ENCODE measurements around the gene MPRIP. TPM values are rescaled to one million over a fixed set of nuclear protein-coding genes. Genes with fewer than 3 reads are reported as not detected.

MPRIP gene
- total RNA-seq, 1 experiment from 2014 or later: 132 TPM

- Histone ChIP-seq H4K8ac (replicated peaks; ENCODE audit: insufficient read length, low read depth, low read length) (no peak overlapping the region), H3K79me2 (ENCODE audit: insufficient read depth, low read length) (peaks cover 12% of the 10 kb centered on the region; the same call in 1 of the 2 replicates), H3K27me3 (ENCODE audit: insufficient read depth, low read length) (no peaks in the 10 kb centered on the region), H3K23me2 (ENCODE audit: insufficient read length, low read depth, low read length, poor library complexity, severe bottlenecking) (no peaks in the 10 kb centered on the region), H2AFZ (ENCODE audit: low read length) (no peak overlapping the region), H3K27ac (ENCODE audit: insufficient read length, low read depth, low read length) (no peak overlapping the region), H2BK20ac (ENCODE audit: low read depth, low read length, poor library complexity, severe bottlenecking) (no peak overlapping the region), H4K91ac (ENCODE audit: insufficient read length, low read depth, low read length) (no peak overlapping the region), H3K4ac (ENCODE audit: low read depth, low read length) (no peak overlapping the region), H2BK120ac (ENCODE audit: low read depth, low read length, poor library complexity, severe bottlenecking) (no peak overlapping the region), H4K20me1 (ENCODE audit: control insufficient read depth, insufficient read depth, insufficient read length) (no peaks in the 10 kb centered on the region), H3K4me1 (ENCODE audit: insufficient read depth, low read length) (no peaks in the 10 kb centered on the region), H3K9me3 (ENCODE audit: control insufficient read depth, low read depth, low read length) (no peaks in the 10 kb centered on the region), H3K9ac (ENCODE audit: extremely low read depth, insufficient read length, low read length) (no peak overlapping the region), H4K5ac (ENCODE audit: insufficient read length, low read depth, low read length) (no peak overlapping the region), H3K14ac (ENCODE audit: insufficient read depth, low read length) (no peak overlapping the region), H3K4me2 (ENCODE audit: insufficient read depth, insufficient read length, low read length) (no peak overlapping the region), H3K79me1 (ENCODE audit: insufficient read depth, low read depth, low read length, poor library complexity, severe bottlenecking) (peaks cover 8% of the 10 kb centered on the region), H3K18ac (ENCODE audit: insufficient read length, low read depth, low read length) (no peak overlapping the region), H2BK15ac (ENCODE audit: low read depth, low read length) (no peak overlapping the region), H2BK5ac (ENCODE audit: insufficient read length, low read length) (no peak overlapping the region), H3T11ph (ENCODE audit: low read length) (no peak overlapping the region), H3K23ac (ENCODE audit: insufficient read length, low read depth, low read length) (no peak overlapping the region), H2AK5ac (ENCODE audit: insufficient read length, low read length) (no peak overlapping the region), H3K56ac (ENCODE audit: insufficient read length, low read depth, low read length) (no peak overlapping the region), H2BK12ac (ENCODE audit: insufficient read length, low read depth, low read length) (no peak overlapping the region)
- TF ChIP-seq CTCF (conservative IDR thresholded peaks at IDR 0.05): no peak
- Mint-ChIP-seq H3K4me3 (no peak overlapping the region), H3K27me3 (ENCODE audit: low read depth) (no peaks in the 10 kb centered on the region), H3K36me3 (ENCODE audit: insufficient read depth in 1 of 3, low read depth in 3 of 3) (no peaks in the 10 kb centered on the region; a peak in 3 of 7 replicates), H3K4me1 (peaks cover 19 to 27% of the 10 kb centered on the region in 2 experiments), H3K9me3 (no peaks in the 10 kb centered on the region), H3K27ac (peak overlapping the region in 1 of 3 experiments; percentile 5; a peak in 3 of 7 replicates)
- WGBS (ENCODE audit: extremely low coverage, insufficient read length, low lambda C conversion rate): no CpG with 5 or more reads among the region's 14 CpGs
- peak; percentile 24 for DNase-seq
Measured at GRCh38 chr17:17052462-17053221, 10.4 kb downstream of the MPRIP start.

Data from H9 (cell line).